NCI-H226 (cell line): ENCODE measurements around the gene LBX1.
"Not testable (repeated sequence)": the region's sequence is repeated elsewhere in the genome, so short reads cannot be mapped to it uniquely, and the experiment has no call there.

ENCODE experiments used
- DNase-seq: peaks from one replicate; pipeline ENCODE4 v3.0.0-alpha.2; 2015

The LBX1 gene

GRCh38 chr10:101202667-101203066 lies 26.6 kb downstream of the LBX1 start:
- not testable (repeated sequence) for DNase-seq

DNA sequence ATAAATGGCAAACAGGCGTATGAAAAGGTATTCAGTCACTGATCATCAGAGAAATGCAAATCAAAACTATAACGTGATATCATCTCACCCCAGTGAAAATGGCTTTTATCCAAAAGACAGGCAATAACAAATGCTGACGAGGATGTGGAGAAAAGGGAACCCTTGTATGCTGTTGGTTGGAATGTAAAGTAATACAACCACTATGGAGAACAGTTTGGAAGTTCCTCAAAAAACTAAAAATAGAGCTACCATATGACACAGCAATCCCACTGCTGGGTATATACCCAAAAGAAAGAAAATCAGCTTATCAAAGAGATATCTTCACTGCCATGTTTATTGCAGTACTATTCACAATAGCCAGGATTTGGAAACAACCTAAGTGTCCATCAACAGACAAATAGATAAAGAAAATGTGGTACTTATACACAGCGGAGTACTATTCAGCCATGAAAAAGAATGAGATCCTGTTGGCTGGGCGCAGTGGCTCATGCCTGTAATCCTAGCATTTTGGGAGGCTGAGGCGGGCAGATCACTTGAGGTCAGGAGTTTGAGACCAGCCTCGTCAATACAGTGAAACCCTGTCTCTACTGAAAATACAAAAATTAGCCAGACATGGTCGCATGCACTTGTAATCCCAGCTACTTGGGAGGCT lies 30.8 kb downstream of the LBX1 start:
- DNase-seq = not testable (repeated sequence)

- no peak for DNase-seq
Observed at GRCh38 chr10:101195921-101196320, 33.3 kb downstream of the LBX1 start.

- no peak for DNase-seq
Observed at GRCh38 chr10:101189461-101190401, 39.5 kb downstream of the LBX1 start.

DNA sequence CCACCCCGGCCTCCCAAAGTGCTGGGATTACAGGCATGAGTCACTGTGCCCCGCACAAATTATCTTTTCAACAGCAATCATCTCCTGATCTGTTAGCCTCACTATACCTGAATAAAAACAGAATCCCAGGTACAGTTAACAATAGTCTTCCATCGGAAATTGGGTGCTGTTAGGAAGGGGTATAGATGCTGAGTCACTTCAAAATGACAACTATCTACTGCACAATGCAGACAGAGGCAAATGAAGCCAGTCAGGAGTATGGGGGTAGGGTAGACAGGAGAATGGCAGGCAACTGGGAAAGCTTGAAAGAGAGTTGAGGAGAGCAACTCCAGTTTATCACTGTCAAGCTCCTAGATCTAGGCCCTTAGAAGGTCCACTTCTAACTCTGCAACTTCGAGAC lies 40.3 kb downstream of the LBX1 start:
- no peak for DNase-seq

- DNase-seq = no peak
Observed at GRCh38 chr10:101183458-101184183, 45.6 kb downstream of the LBX1 start.

GRCh38 chr10:101182936-101183335 lies 46.3 kb downstream of the LBX1 start:
- DNase-seq = no peak
